HepG2 (cell line): ENCODE results near the gene RSBN1L. TPM values are rescaled to one million over a fixed set of nuclear protein-coding genes. Genes with fewer than 3 reads are reported as not detected.
A peak's percentile ranks its signal among the peaks of the same experiment; 100 is the strongest.

Experiments
- AGO2 ChIP-seq: fragments of 200-400 bp; formaldehyde crosslinking; optimal IDR thresholded peaks from 2 replicates; pipeline ENCODE3; 2017; ENCODE audit warnings: mild to moderate bottlenecking, low read depth, low read length, moderate library complexity
- EEA1 ChIP-seq: sonication (generic); formaldehyde crosslinking; IDR thresholded peaks from 2 replicates; pipeline ENCODE4 v1.5.1; 2020; ENCODE audit warnings: mild to moderate bottlenecking, missing genetic modification reagents, borderline replicate concordance
- KDM5A ChIP-seq: fragments of 200-600 bp; sonication (generic); IDR thresholded peaks from 2 replicates; pipeline ENCODE4 v1.7.0; 2018; ENCODE audit warnings: antibody characterized with exemption, mild to moderate bottlenecking, low read length, borderline replicate concordance
- MATR3 ChIP-seq: sonication (generic); formaldehyde crosslinking; IDR thresholded peaks from 2 replicates; pipeline ENCODE4 v1.4.0; 2020; ENCODE audit warnings: missing genetic modification reagents
- PHF21A ChIP-seq: sonication (generic); formaldehyde crosslinking; IDR thresholded peaks from 2 replicates; pipeline ENCODE4 v1.5.0; 2020; ENCODE audit warnings: mild to moderate bottlenecking, missing genetic modification reagents
- PHF8 ChIP-seq: sonication (generic); formaldehyde crosslinking; IDR thresholded peaks from 2 replicates; pipeline ENCODE4 v1.5.0; 2020; ENCODE audit warnings: missing genetic modification reagents
- POLR2AphosphoS5 ChIP-seq: IDR thresholded peaks from 2 replicates; pipeline ENCODE4 v1.6.1; 2012; ENCODE audit warnings: low read depth, low read length
- RAD21 ChIP-seq: fragments of 450-650 bp; formaldehyde crosslinking; IDR thresholded peaks from 2 replicates; pipeline ENCODE4 v1.5.0; 2020; ENCODE audit warnings: mild to moderate bottlenecking
- SAP130 ChIP-seq: IDR thresholded peaks from 2 replicates; pipeline ENCODE4 v1.6.1; 2016; ENCODE audit warnings: low read depth
- ZBTB40 ChIP-seq, 2 experiments: fragments of 450-650 bp in 1 of 2; sonication (generic) in 1 of 2; formaldehyde crosslinking in 1 of 2; IDR thresholded peaks; 2 replicates each; pipeline versions ENCODE4 v1.6.1 to v1.8.0; 2016 to 2022; ENCODE audit warnings: antibody characterized with exemption in 1 of 2, mild to moderate bottlenecking in 1 of 2, missing genetic modification reagents in 1 of 2
- ZNF234 ChIP-seq: sonication (generic); formaldehyde crosslinking; conservative IDR thresholded peaks from 2 replicates; pipeline ENCODE4 v1.5.1; 2020; ENCODE audit warnings: mild to moderate bottlenecking, missing genetic modification reagents
- ZNF607 ChIP-seq: sonication (generic); formaldehyde crosslinking; IDR thresholded peaks from 2 replicates; pipeline ENCODE4 v1.5.1; 2020; ENCODE audit warnings: missing genetic modification reagents, mild to moderate bottlenecking, borderline replicate concordance
- ZNF772 ChIP-seq: sonication (generic); formaldehyde crosslinking; IDR thresholded peaks from 2 replicates; pipeline ENCODE4 v1.5.0; 2020; ENCODE audit warnings: mild to moderate bottlenecking, missing genetic modification reagents
- ZNF790 ChIP-seq: sonication (generic); formaldehyde crosslinking; IDR thresholded peaks from 2 replicates; pipeline ENCODE4 v1.8.0; 2022; ENCODE audit warnings: missing genetic modification reagents, mild to moderate bottlenecking, borderline replicate concordance
- polyA plus RNA-seq, 8 experiments: library from polyadenylated mRNA; depleted of rRNA in 3 of 8; stranded (reverse) in 7 of 8; unstranded in 1 of 8; fragments of >200 nt; fragmentation: Illumina TruSeq in 4 of 8; extraction: Trizol in 4 of 8; gene quantifications; 2 replicates each; pipeline versions ENCODE4 v1.2.1 to v1.2.3, GENCODE V29; 2011 to 2016; ENCODE audit warnings: low read depth in 4 of 8, missing spikeins in 1 of 8, mixed read lengths in 1 of 8; ENCODE audit not compliant: insufficient read depth in 1 of 8
- total RNA-seq, 5 experiments: library from RNA; depleted of rRNA; stranded (reverse); fragments of >200 nt; fragmentation: Illumina TruSeq; extraction: Trizol; gene quantifications; 2 replicates each; pipeline ENCODE4 v1.2.3, GENCODE V29; 2016; ENCODE audit warnings: low read depth in 1 of 5
- TF ChIP-seq, protein P1 (sequence below), 2 experiments: fragments of 450-650 bp in 1 of 2; sonication (generic) in 1 of 2; formaldehyde crosslinking; IDR thresholded peaks; 2 replicates each; pipeline versions ENCODE4 v1.5.0 to v1.8.0; 2020 to 2022; ENCODE audit warnings: mild to moderate bottlenecking in 1 of 2, missing genetic modification reagents in 1 of 2

The RSBN1L gene
- total and polyA plus RNA-seq, 2 of the 13 experiments (the other 11 are each of a cell fraction or from before 2014, with no cell fraction given): 7.7 to 21.3 TPM

- TF ChIP-seq ZBTB40 (IDR thresholded peaks at IDR 0.05): no peak
- peak; percentile 28; the same call in 1 of the 2 replicates for TF ChIP-seq ZBTB40 (CRISPR knock-in tag; IDR thresholded peaks at IDR 0.05)
- TF ChIP-seq ZNF790: 0 out of 2 replicates have a peak, but pooled peaks have one; percentile 22
- TF ChIP-seq MATR3: no peak
- 0 out of 2 replicates have a peak, but pooled peaks have one; percentile 54 for TF ChIP-seq EEA1
- 0 out of 2 replicates have a peak, but pooled peaks have one; percentile 14 for TF ChIP-seq PHF21A (CRISPR knock-in tag)
- peak; percentile 62 for TF ChIP-seq AGO2
- TF ChIP-seq PHF8 (CRISPR knock-in tag): peak; percentile 73
- TF ChIP-seq ZNF234 (CRISPR knock-in tag): no peak
- peak; percentile 67; the same call in 1 of the 2 replicates for TF ChIP-seq POLR2AphosphoS5
- TF ChIP-seq, protein P1, sequence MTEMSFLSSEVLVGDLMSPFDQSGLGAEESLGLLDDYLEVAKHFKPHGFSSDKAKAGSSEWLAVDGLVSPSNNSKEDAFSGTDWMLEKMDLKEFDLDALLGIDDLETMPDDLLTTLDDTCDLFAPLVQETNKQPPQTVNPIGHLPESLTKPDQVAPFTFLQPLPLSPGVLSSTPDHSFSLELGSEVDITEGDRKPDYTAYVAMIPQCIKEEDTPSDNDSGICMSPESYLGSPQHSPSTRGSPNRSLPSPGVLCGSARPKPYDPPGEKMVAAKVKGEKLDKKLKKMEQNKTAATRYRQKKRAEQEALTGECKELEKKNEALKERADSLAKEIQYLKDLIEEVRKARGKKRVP (CRISPR knock-in tag; IDR thresholded peaks at IDR 0.05): no peak
- peak; percentile 61; the same call in 1 of the 2 replicates for TF ChIP-seq SAP130 (CRISPR knock-in tag)
- TF ChIP-seq ZNF607 (CRISPR knock-in tag): 0 out of 2 replicates have a peak, but pooled peaks have one; percentile 60
- peak; percentile 64 for TF ChIP-seq KDM5A
- peak; percentile 32; the same call in 1 of the 2 replicates for TF ChIP-seq RAD21 (CRISPR knock-in tag)
- TF ChIP-seq ZNF772 (CRISPR knock-in tag): peak; percentile 42; the same call in 1 of the 2 replicates
Observed at GRCh38 chr7:77797734-77798393, 101.6 kb downstream of the RSBN1L start (continued).
